Vagina (tissue), 2 donors: ENCODE measurements around the gene TAGLN2.

Source experiments
- CTCF ChIP-seq, 3 experiments: fragments of 450-650 bp in 2 of 3; fragments of 200-600 bp in 1 of 3; sonication (generic) in 1 of 3; IDR thresholded peaks; one replicate each; pipeline ENCODE4 v1.5.1; 2017 to 2019; ENCODE audit warnings: antibody characterized with exemption in 3 of 3, mild to moderate bottlenecking in 2 of 3, moderate library complexity in 2 of 3
- POLR2A ChIP-seq, 2 donors: fragments of 450-650 bp; IDR thresholded peaks; one replicate each; pipeline ENCODE4 v1.6.1; 2017; ENCODE audit warnings: antibody characterized with exemption in 2 of 2, mild to moderate bottlenecking in 2 of 2, moderate library complexity in 2 of 2
- POLR2AphosphoS5 ChIP-seq, 2 donors: sonication (generic); formaldehyde crosslinking; IDR thresholded peaks; one replicate each; pipeline ENCODE4 v1.9.0; 2017; ENCODE audit warnings: antibody characterized with exemption in 2 of 2, mild to moderate bottlenecking in 2 of 2, low read depth in 1 of 2; ENCODE audit not compliant: insufficient read depth in 1 of 2

- TF ChIP-seq CTCF (IDR thresholded peaks at IDR 0.05), result no peak
- no peak for TF ChIP-seq POLR2A (IDR thresholded peaks at IDR 0.05)
- peak in 1 of 2 donors; percentile 45 for TF ChIP-seq POLR2AphosphoS5 (IDR thresholded peaks at IDR 0.05; ENCODE audit: insufficient read depth in 1 of 2, low read depth in 1 of 2)
Observed at GRCh38 chr1:159889821-159890252, 35.5 kb downstream of the TAGLN2 start.
